Loucy (cell line): ENCODE results near the gene SIRT6.
"Not testable (repeated sequence)": the region's sequence is repeated elsewhere in the genome, so short reads cannot be mapped to it uniquely, and the experiment has no call there.

ENCODE experiments used
- H2AFZ ChIP-seq: fragments of 200-600 bp; sonication (generic); 2 replicates; pipeline ENCODE4 v1.6.0; 2016; ENCODE audit warnings: antibody characterized with exemption, mild to moderate bottlenecking, low read length, moderate library complexity
- H3F3A ChIP-seq: fragments of 200-600 bp; 2 replicates; pipeline ENCODE4 v1.6.0; 2016; ENCODE audit warnings: antibody characterized with exemption, low read depth, mild to moderate bottlenecking
- H3K27me3 ChIP-seq: fragments of 200-600 bp; sonication (generic); 2 replicates; pipeline ENCODE4 v1.6.1; 2014; ENCODE audit warnings: low read length, mild to moderate bottlenecking; ENCODE audit not compliant: insufficient read depth, poor library complexity, severe bottlenecking
- H3K36me3 ChIP-seq: fragments of 200-600 bp; sonication (generic); 2 replicates; pipeline ENCODE4 v1.6.1; 2016; ENCODE audit warnings: low read length; ENCODE audit not compliant: insufficient read depth
- H3K4me1 ChIP-seq: fragments of 200-600 bp; sonication (generic); 2 replicates; pipeline ENCODE4 v1.5.1; 2014; ENCODE audit warnings: low read length, mild to moderate bottlenecking; ENCODE audit not compliant: insufficient read depth, poor library complexity, severe bottlenecking
- H3K4me2 ChIP-seq: fragments of 200-600 bp; sonication (generic); 2 replicates; pipeline ENCODE4 v1.6.0; 2014; ENCODE audit warnings: antibody characterized with exemption, low read length, low read depth, mild to moderate bottlenecking; ENCODE audit not compliant: poor library complexity, severe bottlenecking
- H3K4me3 ChIP-seq: fragments of 200-600 bp; sonication (generic); 2 replicates; pipeline ENCODE4 v1.5.1; 2014; ENCODE audit warnings: low read length, mild to moderate bottlenecking, mixed read lengths; ENCODE audit not compliant: poor library complexity, severe bottlenecking
- H3K79me2 ChIP-seq: fragments of 200-600 bp; sonication (generic); 2 replicates; pipeline ENCODE4 v1.6.1; 2014; ENCODE audit warnings: low read length; ENCODE audit not compliant: insufficient read depth
- H3K9ac ChIP-seq: fragments of 200-600 bp; sonication (generic); 2 replicates; pipeline ENCODE4 v1.6.0; 2014; ENCODE audit warnings: mild to moderate bottlenecking, low read depth, low read length, moderate library complexity; ENCODE audit not compliant: poor library complexity, severe bottlenecking
- H3K9me2 ChIP-seq: fragments of 200-600 bp; sonication (generic); replicated peaks from 2 replicates; pipeline ENCODE4 v1.6.1; 2016; ENCODE audit warnings: low read depth, low read length, mixed read lengths
- H3K9me3 ChIP-seq: fragments of 200-600 bp; sonication (generic); 2 replicates; pipeline ENCODE4 v1.6.1; 2014; ENCODE audit warnings: mild to moderate bottlenecking, antibody characterized with exemption, low read length, low read depth; ENCODE audit not compliant: insufficient read depth
- H4K20me1 ChIP-seq: fragments of 200-600 bp; sonication (generic); 2 replicates; pipeline ENCODE4 v1.6.0; 2014; ENCODE audit warnings: antibody characterized with exemption, low read length, mild to moderate bottlenecking; ENCODE audit not compliant: insufficient read depth, poor library complexity, severe bottlenecking
- CTCF ChIP-seq: fragments of 200-600 bp; sonication (generic); conservative IDR thresholded peaks from 2 replicates; pipeline ENCODE4 v1.5.1; 2014; ENCODE audit warnings: mild to moderate bottlenecking, antibody characterized with exemption, low read length
- EZH2phosphoT487 ChIP-seq: fragments of 200-600 bp; IDR thresholded peaks from 2 replicates; pipeline ENCODE4 v1.6.1; 2018; ENCODE audit warnings: antibody characterized with exemption, mild to moderate bottlenecking, moderate library complexity, borderline replicate concordance

The SIRT6 gene

GRCh38 chr19:4225885-4226284, 43.5 kb upstream of the SIRT6 start:
- H3K36me3 ChIP-seq = no peaks in the 10 kb centered on the region
- H3K4me1 ChIP-seq = no peaks in the 10 kb centered on the region
- H3K9me3 ChIP-seq = no peaks in the 10 kb centered on the region
- H3K79me2 ChIP-seq = no peaks in the 10 kb centered on the region
- H3K4me3 ChIP-seq = no peak overlapping the region
- H3K27me3 ChIP-seq = peaks cover 11% of the 10 kb centered on the region
- no peak overlapping the region for H3K9ac ChIP-seq
- no peaks in the 10 kb centered on the region for H3K9me2 ChIP-seq
- H3F3A ChIP-seq = no peaks in the 10 kb centered on the region
- TF ChIP-seq EZH2phosphoT487 (no peak), CTCF (no peak)
- H3K4me2 ChIP-seq = no peak overlapping the region
- H2AFZ ChIP-seq = no peak overlapping the region
- no peaks in the 10 kb centered on the region for H4K20me1 ChIP-seq

GRCh38 chr19:4224470-4224869, 42.1 kb upstream of the SIRT6 start:
- TF ChIP-seq CTCF (no peak), EZH2phosphoT487 (no peak)
- no peaks in the 10 kb centered on the region for H3F3A ChIP-seq
- H3K9me3 ChIP-seq = no peaks in the 10 kb centered on the region
- H2AFZ ChIP-seq = no peak overlapping the region
- H3K36me3 ChIP-seq = no peaks in the 10 kb centered on the region
- no peaks in the 10 kb centered on the region for H3K9me2 ChIP-seq
- peaks cover 11% of the 10 kb centered on the region for H3K27me3 ChIP-seq
- no peaks in the 10 kb centered on the region for H4K20me1 ChIP-seq
- H3K4me1 ChIP-seq = no peaks in the 10 kb centered on the region
- no peak overlapping the region for H3K4me3 ChIP-seq
- no peak overlapping the region for H3K9ac ChIP-seq
- no peak overlapping the region for H3K4me2 ChIP-seq
- no peaks in the 10 kb centered on the region for H3K79me2 ChIP-seq

- Histone ChIP-seq H3K4me3 (no peak overlapping the region), H3K9me2 (no peaks in the 10 kb centered on the region), H2AFZ (no peak overlapping the region), H3K79me2 (no peaks in the 10 kb centered on the region), H3K4me2 (no peak overlapping the region), H3K9me3 (no peaks in the 10 kb centered on the region), H3K4me1 (no peaks in the 10 kb centered on the region), H3F3A (no peaks in the 10 kb centered on the region), H3K27me3 (no peaks in the 10 kb centered on the region), H4K20me1 (no peaks in the 10 kb centered on the region), H3K36me3 (no peaks in the 10 kb centered on the region), H3K9ac (no peak overlapping the region)
- no peak for TF ChIP-seq CTCF
- no peak for TF ChIP-seq EZH2phosphoT487
Measured at GRCh38 chr19:4220188-4220587, 37.8 kb upstream of the SIRT6 start.

GRCh38 chr19:4218523-4218922, 36.2 kb upstream of the SIRT6 start:
- H3K36me3 ChIP-seq, H4K20me1 ChIP-seq, H3F3A ChIP-seq, H3K79me2 ChIP-seq, H3K4me3 ChIP-seq, H3K27me3 ChIP-seq, H2AFZ ChIP-seq, H3K9me2 ChIP-seq, H3K9ac ChIP-seq, H3K9me3 ChIP-seq, H3K4me2 ChIP-seq, H3K4me1 ChIP-seq: not testable (repeated sequence)
